HG02840 (cell line): Measurements from ENCODE around the gene RGS6.
"Not testable (repeated sequence)": the region's sequence is repeated elsewhere in the genome, so short reads cannot be mapped to it uniquely, and the experiment has no call there.

ENCODE experiments used
- ATAC-seq: cut with Tn5 transposase; IDR thresholded peaks from one replicate; pipeline ENCODE4 v1.9.1; 2021; ENCODE audit warnings: mild to moderate bottlenecking, moderate library complexity, moderate number of reproducible peaks; ENCODE audit not compliant: unreplicated experiment, low FRiP score

Gene RGS6

DNA sequence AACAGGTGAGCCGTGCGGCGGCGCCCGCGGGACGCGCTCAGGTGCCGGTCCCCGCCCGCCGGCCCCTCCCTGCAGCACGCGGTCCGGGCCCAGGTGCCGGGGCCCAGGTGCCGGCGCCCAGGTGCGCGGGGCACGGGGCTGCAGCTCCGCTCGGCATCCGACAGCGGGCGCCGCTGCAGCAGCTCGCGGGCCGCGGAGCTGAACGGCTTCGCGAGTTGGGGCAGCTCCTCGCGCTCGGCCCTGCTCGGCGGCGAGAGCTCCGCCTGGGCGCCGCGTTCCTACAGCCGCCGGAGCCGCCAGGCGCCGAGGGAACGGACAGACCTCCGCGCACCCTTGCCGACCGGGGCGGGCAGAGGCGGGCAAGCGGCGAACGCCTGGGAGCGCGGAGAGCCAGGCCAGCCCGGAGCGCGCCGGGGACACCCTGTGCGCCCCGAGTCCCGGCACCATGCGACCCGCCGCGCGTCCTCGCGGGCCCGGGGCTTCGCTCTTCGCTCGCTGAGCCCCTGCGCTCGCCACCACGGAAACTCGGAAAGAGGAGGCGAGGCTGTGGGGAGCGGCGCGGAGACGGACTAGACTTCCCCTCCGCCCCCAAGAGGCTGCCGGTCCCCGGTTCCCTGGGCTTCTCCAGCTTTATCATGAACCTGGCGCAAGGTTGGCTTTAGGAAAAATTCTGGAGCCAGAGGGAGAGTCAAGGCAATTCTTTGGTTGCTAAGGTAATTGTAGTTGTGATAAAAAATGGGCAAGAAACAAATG is at the start of gene RGS6:
Gene RGS6 (plus strand): TSS at position 201 of the 753 bp plus-strand sequence.
- ATAC-seq, result no peak

DNA sequence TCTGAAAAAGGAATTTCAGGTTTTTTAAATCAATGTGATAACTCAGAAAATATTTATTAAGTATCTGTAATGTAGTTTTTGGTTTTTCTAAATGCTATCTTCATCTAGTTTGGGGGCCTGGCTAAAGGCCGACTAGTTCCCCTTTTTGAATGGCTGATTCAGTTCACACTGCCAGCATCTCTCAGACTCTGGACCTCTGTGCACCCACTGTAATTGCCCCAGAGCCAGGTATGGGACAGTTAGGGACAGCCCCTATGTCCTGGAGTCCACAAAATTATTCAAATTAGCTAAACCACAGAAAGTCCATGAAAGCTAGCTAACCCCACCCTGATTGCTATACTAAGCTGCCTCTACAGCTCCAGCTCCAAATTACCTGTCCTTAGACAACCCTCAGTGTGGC is 49.1 kb upstream of the RGS6 start:
- ATAC-seq, result no peak

GRCh38 chr14:71885301-71885700 is 46.9 kb upstream of the RGS6 start:
- no peak for ATAC-seq

- not testable (repeated sequence) for ATAC-seq
These were observed 44.4 kb upstream of the RGS6 start for GRCh38 chr14:71887802-71888201.

GRCh38 chr14:71890541-71890940 is 41.7 kb upstream of the RGS6 start:
- ATAC-seq, result no peak

GRCh38 chr14:71891185-71891584 is 41.0 kb upstream of the RGS6 start:
- ATAC-seq, result no peak

GRCh38 chr14:71891970-71892369 is 40.3 kb upstream of the RGS6 start:
- ATAC-seq, result no peak

DNA sequence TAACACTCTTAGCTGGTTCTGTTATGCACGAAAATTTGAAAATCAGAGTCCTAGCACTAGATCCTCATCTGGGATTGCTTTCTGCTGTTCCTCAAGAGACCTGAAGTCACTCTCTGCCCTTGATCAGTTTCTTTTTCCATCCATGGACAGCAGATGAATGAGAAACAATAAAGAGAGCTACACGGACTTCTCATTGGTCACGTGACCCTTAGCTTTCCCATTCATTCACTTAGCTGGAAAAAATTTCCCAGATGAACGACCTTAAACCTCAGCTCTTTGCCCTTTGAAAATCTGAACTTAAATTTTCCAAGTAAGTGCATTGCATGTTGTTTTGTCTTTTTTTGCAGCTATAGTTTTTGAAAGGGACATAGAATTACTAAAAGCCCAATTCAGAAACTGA is 27.2 kb upstream of the RGS6 start:
- no peak for ATAC-seq

DNA sequence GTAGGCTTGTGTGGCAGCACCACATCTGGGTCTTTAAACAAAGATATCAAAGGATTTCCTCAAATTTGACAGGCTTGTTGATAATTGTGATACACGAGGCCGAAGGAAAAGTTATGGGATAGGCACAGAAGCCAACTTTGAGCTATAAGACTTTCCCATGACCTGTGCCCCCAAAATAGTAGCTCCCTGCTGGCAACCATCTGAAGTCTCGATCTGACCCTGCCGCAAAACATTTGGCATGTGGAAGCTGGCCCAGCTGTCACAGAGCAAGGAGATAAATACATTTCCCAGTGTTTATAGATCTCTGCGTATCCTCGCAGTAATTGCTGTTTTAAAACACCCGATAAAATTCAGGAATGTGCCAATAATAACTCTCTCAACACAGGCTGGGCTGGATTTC is 26.4 kb upstream of the RGS6 start:
- ATAC-seq, result no peak

DNA sequence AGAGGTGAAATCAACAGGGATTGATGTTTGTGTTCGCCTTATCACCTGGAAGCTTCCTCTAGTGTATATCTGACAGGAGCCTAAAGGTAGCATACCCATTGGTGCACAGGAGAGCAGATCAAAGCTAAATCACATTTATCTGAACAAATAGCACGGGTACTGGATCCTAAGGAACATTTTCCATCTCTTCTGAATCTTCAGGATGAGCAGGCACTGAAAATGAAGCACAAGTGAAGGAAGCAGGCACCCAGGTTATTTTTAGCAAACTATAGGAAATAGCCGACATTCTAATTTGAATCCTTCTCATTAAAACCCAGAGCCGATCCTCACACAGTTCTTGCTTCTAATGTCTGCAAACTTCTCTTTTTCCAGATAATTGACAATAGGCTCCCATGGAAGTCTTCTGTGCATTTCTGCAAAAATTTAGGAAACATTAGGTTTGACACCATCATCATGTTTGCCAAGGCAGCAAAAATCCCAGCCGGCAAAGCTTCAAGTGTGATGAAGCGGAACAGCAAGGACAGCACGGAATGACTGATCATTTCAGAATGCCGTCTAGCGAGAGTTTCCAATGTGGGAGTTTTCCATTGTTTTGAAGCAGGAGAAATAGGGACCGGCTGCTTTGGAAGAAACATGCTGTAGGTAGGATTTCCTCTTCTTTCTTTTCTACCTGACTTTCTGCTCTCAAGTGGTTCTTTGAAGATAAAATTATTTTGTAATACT is 24.3 kb upstream of the RGS6 start:
- ATAC-seq, result no peak

DNA sequence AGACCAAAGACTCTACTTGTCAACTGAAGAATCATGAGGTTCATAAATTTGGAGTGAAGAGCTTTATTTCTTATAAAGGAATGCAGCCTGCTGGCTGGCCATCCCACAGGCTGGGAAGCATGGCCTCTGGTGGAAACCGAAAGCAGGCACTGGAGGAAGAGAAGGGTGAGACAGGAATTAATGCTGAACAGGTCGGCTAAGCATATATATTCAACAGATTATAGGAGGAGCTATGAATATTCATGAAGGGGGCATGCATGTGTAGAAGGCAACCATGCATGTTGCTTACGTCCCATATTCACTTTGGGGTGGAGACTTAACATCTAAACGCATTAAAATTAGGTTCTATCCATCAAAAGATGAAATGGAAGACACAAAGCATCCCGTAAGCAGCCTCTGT is 20.6 kb upstream of the RGS6 start:
- no peak for ATAC-seq

DNA sequence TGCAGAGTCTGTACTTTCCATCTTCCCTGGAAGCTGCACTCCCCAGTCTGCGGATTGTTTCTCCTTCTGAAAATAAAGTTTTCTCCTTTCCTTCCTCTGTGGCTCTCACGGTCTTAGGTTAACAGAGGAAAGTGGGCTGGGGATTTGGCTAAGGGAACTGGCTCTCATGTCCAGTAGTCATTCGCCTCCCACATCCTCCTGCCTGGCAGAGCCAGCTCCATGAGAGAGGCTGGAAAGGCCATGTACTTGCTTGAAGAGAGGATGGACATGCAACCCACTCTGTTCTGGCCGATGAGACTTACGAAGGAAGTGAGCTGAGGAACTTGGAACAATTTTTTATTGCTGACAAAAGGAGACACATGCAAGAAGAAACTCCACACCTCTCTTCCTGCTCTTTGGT is 18.9 kb upstream of the RGS6 start:
- no peak for ATAC-seq

DNA sequence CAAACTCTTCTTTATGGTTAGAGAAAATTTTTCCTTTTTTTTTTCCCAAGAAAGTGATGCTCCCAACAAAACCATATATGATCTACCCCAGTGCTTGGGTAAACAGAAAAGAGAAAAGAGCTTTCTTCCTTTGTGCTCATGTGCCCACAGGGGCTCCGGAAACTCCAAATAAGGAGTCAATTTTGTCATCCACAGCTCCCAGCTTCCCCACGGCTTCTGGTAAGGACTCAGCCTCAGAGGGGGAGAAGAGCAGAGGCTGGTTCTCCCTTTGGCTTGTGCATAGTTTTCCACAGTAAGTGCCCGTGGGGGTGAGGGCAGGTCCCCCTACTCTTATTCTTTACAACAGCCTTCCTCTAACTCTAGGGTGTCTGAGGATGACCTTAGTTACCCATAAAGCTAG is 13.3 kb upstream of the RGS6 start:
- ATAC-seq, result no peak

GRCh38 chr14:71923513-71923912 is 8.7 kb upstream of the RGS6 start:
- ATAC-seq, result no peak

DNA sequence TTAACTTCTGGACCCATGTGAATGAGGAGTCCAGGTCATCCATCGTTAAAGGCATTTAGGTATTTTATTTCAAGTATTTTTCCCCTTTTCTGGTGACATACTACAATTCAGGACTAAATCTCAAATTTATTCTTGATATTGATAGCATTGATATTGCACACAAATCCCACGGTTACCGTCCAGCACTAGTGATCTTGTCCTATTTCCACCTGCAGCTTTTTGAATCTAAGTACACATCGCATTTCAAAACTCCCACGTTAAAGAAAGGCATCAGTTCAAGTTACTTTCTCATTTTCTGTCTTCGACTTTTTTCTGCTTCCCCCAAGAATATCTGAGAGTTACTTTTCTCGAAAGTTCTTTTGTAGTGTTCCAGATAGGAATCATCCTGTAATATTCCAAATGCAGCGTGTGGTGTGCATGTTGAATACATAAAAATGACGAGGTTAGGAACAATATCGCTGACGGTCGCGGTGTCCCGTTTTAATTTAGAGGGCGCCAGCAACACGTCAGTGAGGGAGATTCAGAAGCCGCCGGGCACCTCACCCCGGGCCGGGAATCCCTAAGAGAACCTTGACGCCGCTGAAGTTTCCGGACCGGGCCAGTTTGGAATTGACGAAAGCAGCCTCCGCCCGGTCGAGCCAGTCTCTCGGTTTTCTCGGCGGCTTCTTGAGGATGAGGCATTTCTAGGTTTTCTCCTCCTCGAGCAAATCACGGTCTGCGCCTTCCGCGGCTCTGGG is 569 bp upstream of the RGS6 start:
- ATAC-seq, result no peak

- ATAC-seq, result no peak
These were observed 865 bp downstream of the RGS6 start for GRCh38 chr14:71933001-71933587.

- not testable (repeated sequence) for ATAC-seq
These were observed 6.0 kb downstream of the RGS6 start for GRCh38 chr14:71938273-71938672.

DNA sequence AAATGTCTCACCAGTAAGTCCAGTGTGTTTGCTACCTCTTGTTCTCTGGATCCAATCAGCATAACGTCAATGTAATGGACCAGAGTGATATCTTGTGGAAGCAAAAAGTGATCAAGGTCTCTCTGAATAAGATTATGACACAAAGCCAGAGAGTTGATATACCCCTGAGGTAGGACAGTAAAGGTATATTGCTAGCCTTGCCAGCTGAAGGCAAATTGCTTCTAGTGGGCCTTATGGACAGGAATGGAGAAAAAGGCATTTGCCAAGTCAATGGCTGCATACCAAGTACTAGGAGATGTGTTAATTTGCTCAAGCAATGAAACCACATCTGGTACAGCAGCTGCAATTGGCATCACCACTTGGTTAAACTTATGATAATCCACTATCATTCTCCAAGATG is 7.1 kb downstream of the RGS6 start:
- ATAC-seq, result not testable (repeated sequence)

GRCh38 chr14:71940500-71940899 is 8.3 kb downstream of the RGS6 start:
- ATAC-seq, result not testable (repeated sequence)

DNA sequence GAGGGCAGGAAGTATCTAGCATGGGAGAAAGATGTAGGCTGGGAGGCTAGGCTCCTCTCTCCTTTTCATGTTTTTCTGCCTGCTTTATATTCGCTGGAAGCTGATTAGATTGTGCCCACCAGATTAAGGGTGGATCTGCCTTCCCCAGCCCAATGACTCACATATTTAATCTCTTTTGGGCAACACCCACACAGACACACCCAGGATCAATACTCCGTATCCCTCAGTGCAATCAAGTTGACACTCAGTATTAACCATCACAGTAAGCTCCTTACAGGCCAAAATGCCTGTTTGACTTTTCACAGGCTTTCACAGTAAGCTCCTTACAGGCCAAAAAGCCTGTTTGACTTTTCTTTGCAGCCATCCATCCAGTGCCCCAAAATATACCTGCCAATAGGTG is 9.4 kb downstream of the RGS6 start:
- ATAC-seq, result not testable (repeated sequence)
